Uterus (tissue), 4 donors: ENCODE measurements around the gene PLEKHN1. TPM values are rescaled to one million over a fixed set of nuclear protein-coding genes. Genes with fewer than 3 reads are reported as not detected.

Experiments used
- DNase-seq, 2 donors: peaks; one replicate each; pipeline ENCODE4 v3.0.0-alpha.2; 2019 to 2020
- H3K27ac ChIP-seq, 2 donors: fragments of 200-600 bp; sonication (generic); 1 replicate in 1 of 2; 2 replicates in 1 of 2; pipeline ENCODE4 v1.5.1; 2016 to 2018
- H3K27me3 ChIP-seq, 2 donors: fragments of 200-600 bp; sonication (generic); one replicate each; pipeline ENCODE4 v1.5.1; 2018 to 2019; ENCODE audit warnings: control low read depth in 1 of 2
- H3K36me3 ChIP-seq, 2 donors: fragments of 200-600 bp; sonication (generic); one replicate each; pipeline ENCODE4 v1.5.1; 2019; ENCODE audit warnings: control low read depth in 1 of 2
- H3K4me1 ChIP-seq, 2 donors: fragments of 200-600 bp; sonication (generic); one replicate each; pipeline ENCODE4 v1.5.1; 2018 to 2019; ENCODE audit warnings: control low read depth in 1 of 2
- H3K4me3 ChIP-seq, 2 donors: fragments of 200-600 bp; sonication (generic); 1 replicate in 1 of 2; 2 replicates in 1 of 2; pipeline ENCODE4 v1.5.1; 2018 to 2019; ENCODE audit warnings: mild to moderate bottlenecking in 1 of 2
- H3K9me3 ChIP-seq, 2 donors: fragments of 200-600 bp; sonication (generic); one replicate each; pipeline ENCODE4 v1.5.1; 2019; ENCODE audit warnings: control low read depth in 1 of 2
- CTCF ChIP-seq, 4 experiments: fragments of 200-600 bp in 2 of 4; fragments of 450-650 bp in 2 of 4; sonication (generic) in 2 of 4; IDR thresholded peaks; one replicate each; pipeline ENCODE4 v1.5.1; 2016 to 2019; ENCODE audit warnings: antibody characterized with exemption in 4 of 4, mild to moderate bottlenecking in 2 of 4, moderate library complexity in 1 of 4
- POLR2A ChIP-seq, 2 donors: fragments of 450-650 bp; IDR thresholded peaks; one replicate each; pipeline ENCODE4 v1.6.1; 2016; ENCODE audit warnings: antibody characterized with exemption in 2 of 2, mild to moderate bottlenecking in 1 of 2, moderate library complexity in 1 of 2
- intact Hi-C: fragments of 100-400 bp; cut with DNase I; formaldehyde crosslinking; loops from one replicate; pipeline ENCODE4 v1.15.1; 2023; ENCODE audit warnings: low total_unique reads
- total RNA-seq, 4 donors: library from RNA; depleted of rRNA in 3 of 4; stranded (reverse); fragments of >200 nt in 3 of 4; gene quantifications; one replicate each; pipeline versions ENCODE4 v1.1.0 to v1.2.4, GENCODE V29; 2014 to 2023
- donor health status: DM: yes; HTN: yes; CAD: no.

Gene PLEKHN1
- total RNA-seq, 4 donors from 2014 or later = 1.1 TPM; not detected in 3

- H3K4me3 ChIP-seq = no peak overlapping the region
- no peaks in the 10 kb centered on the region for H3K36me3 ChIP-seq
- intact Hi-C loops = no loop called here
- no peak for TF ChIP-seq CTCF (IDR thresholded peaks at IDR 0.05)
- no peak for TF ChIP-seq POLR2A (IDR thresholded peaks at IDR 0.05)
- no peak for DNase-seq
- H3K4me1 ChIP-seq = no peaks in the 10 kb centered on the region
- no peaks in the 10 kb centered on the region for H3K9me3 ChIP-seq
- H3K27ac ChIP-seq = no peak overlapping the region
- H3K27me3 ChIP-seq = no peaks in the 10 kb centered on the region
Measured at GRCh38 chr1:950268-950667, 16.0 kb upstream of the PLEKHN1 start.

- intact Hi-C loops = no loop called here
- Histone ChIP-seq H3K9me3 (no peaks in the 10 kb centered on the region), H3K4me1 (no peaks in the 10 kb centered on the region), H3K4me3 (no peak overlapping the region), H3K27me3 (no peaks in the 10 kb centered on the region), H3K36me3 (no peaks in the 10 kb centered on the region), H3K27ac (no peak overlapping the region)
- TF ChIP-seq POLR2A (IDR thresholded peaks at IDR 0.05) = no peak
- no peak for TF ChIP-seq CTCF (IDR thresholded peaks at IDR 0.05)
- DNase-seq = no peak
Measured at GRCh38 chr1:950881-951280, 15.4 kb upstream of the PLEKHN1 start.

- intact Hi-C loops = no loop called here
- Histone ChIP-seq H3K9me3 (no peaks in the 10 kb centered on the region), H3K27ac (no peak overlapping the region), H3K4me3 (no peak overlapping the region), H3K27me3 (no peaks in the 10 kb centered on the region), H3K36me3 (no peaks in the 10 kb centered on the region), H3K4me1 (no peaks in the 10 kb centered on the region)
- DNase-seq = no peak
- TF ChIP-seq POLR2A (IDR thresholded peaks at IDR 0.05) (no peak), CTCF (IDR thresholded peaks at IDR 0.05) (no peak)
Measured at GRCh38 chr1:951364-951763, 14.9 kb upstream of the PLEKHN1 start.

- no peaks in the 10 kb centered on the region for H3K27me3 ChIP-seq
- H3K36me3 ChIP-seq = no peaks in the 10 kb centered on the region
- H3K4me1 ChIP-seq = no peaks in the 10 kb centered on the region
- no peaks in the 10 kb centered on the region for H3K9me3 ChIP-seq
- no peak overlapping the region for H3K27ac ChIP-seq
- TF ChIP-seq POLR2A (IDR thresholded peaks at IDR 0.05) (no peak), CTCF (IDR thresholded peaks at IDR 0.05) (no peak)
- DNase-seq = no peak
- intact Hi-C loops = no loop called here
- no peak overlapping the region for H3K4me3 ChIP-seq
Measured at GRCh38 chr1:952201-952600, 14.1 kb upstream of the PLEKHN1 start.

- intact Hi-C loops = no loop called here
- no peak for DNase-seq
Measured at GRCh38 chr1:952603-953002, 13.7 kb upstream of the PLEKHN1 start.

More at GRCh38 chr1:952603-953002, 13.7 kb upstream of the PLEKHN1 start:
- Histone ChIP-seq H3K4me3 (no peak overlapping the region), H3K27me3 (no peaks in the 10 kb centered on the region), H3K4me1 (peaks cover under 1 to 3% of the 10 kb centered on the region in 2 donors), H3K9me3 (no peaks in the 10 kb centered on the region), H3K27ac (no peak overlapping the region), H3K36me3 (no peaks in the 10 kb centered on the region)
- TF ChIP-seq CTCF (IDR thresholded peaks at IDR 0.05) (no peak), POLR2A (IDR thresholded peaks at IDR 0.05) (no peak)
